ENCODE results near the gene KDM1B. TPM values are rescaled to one million over a fixed set of nuclear protein-coding genes. Genes with fewer than 3 reads are reported as not detected.
"Not testable (repeated sequence)": the region's sequence is repeated elsewhere in the genome, so short reads cannot be mapped to it uniquely, and the experiment has no call there.

Gene KDM1B
- total and polyA plus RNA-seq, 9 of the 15 experiments (the other 6 are each of a cell fraction or from before 2014, with no cell fraction given): 1.4 to 58.9 (median 36.3) TPM

DNA sequence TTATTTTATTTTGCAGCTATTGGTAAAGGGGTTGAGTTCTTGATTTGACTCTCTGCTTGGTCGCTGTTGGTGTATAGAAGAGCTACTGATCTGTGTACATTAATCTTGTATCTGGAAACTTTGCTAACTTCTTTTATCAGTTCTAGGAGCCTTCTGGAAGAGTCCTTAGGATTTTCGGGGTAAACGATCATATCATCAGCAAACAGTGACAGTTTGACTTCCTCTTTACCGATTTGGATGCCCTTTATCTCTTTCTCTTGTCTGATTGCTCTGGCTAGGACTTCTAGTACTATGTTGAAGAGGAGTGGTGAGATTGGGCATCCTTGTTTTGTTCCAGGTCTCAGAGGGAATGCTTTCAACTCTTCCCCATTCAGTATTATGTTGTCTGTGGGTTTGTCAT, 21.0 kb downstream of the KDM1B start:
- peaks cover 26% of the 10 kb centered on the region; the same call in 2 of the 3 replicates for H3K36me3 ChIP-seq (ENCODE audit: control insufficient read depth, insufficient read depth, low read length)
- H3K4me2 ChIP-seq (ENCODE audit: insufficient read depth, low read length); H3K4me3 ChIP-seq; H3K9ac ChIP-seq (ENCODE audit: insufficient read depth in 1 of 2, low read depth in 2 of 2, low read length in 2 of 2); BruUV-seq (replicated peaks); H3K9me3 ChIP-seq (replicated peaks; ENCODE audit: control insufficient read depth, insufficient read depth, low read depth, low read length); DNase-seq (ENCODE audit: extremely low read depth in 1 of 4, low spot score in 3 of 4); H4K20me1 ChIP-seq (replicated peaks; ENCODE audit: control insufficient read depth, insufficient read depth, low read length); ATAC-seq; H3K27me3 ChIP-seq (ENCODE audit: control insufficient read depth in 2 of 2, insufficient read depth in 2 of 2, low read length in 2 of 2); H3K9me1 ChIP-seq (ENCODE audit: control insufficient read depth, insufficient read depth, low read length); H3K4me1 ChIP-seq (replicated peaks in 1 of 2; ENCODE audit: control insufficient read depth in 2 of 2, insufficient read depth in 2 of 2, low read length in 2 of 2); FAIRE-seq; intact Hi-C loops (cut with micrococcal nuclease); H3K79me2 ChIP-seq (ENCODE audit: control insufficient read depth, insufficient read depth, low read length); H3K27ac ChIP-seq (ENCODE audit: extremely low read depth, low read depth, low read length); CTCF ChIA-PET (ENCODE audit: low intra/inter-chr PET ratio); H2AFZ ChIP-seq (ENCODE audit: low read depth, low read length); in situ Hi-C loops (cut with MboI); TF ChIP-seq TEAD4 (CRISPR knock-in tag; IDR thresholded peaks at IDR 0.05; ENCODE audit: borderline replicate concordance): not testable (repeated sequence)
- 0% methylated on average over 4 of the region's 4 CpGs for WGBS (ENCODE audit: insufficient coverage, low coverage, missing lambda C conversion rate)
- POLR2A ChIA-PET: interaction anchor here (0.6 kb wide), 1 partner anchor 130 kb away, joined by 3 read pairs; no protein-coding TSS in a partner anchor
- TF ChIP-seq RCOR1 (IDR thresholded peaks at IDR 0.05; ENCODE audit: borderline replicate concordance in 1 of 2, low read depth in 2 of 2, low read length in 2 of 2): peak in 1 of 2 experiments; percentile 74; a peak in 2 of 4 replicates
- peak; percentile 59 for TF ChIP-seq SMARCA4 (IDR thresholded peaks at IDR 0.05)
- TF ChIP-seq SMARCE1 (IDR thresholded peaks at IDR 0.05): peak; percentile 84; the same call in 1 of the 2 replicates
- TF ChIP-seq, protein P1, sequence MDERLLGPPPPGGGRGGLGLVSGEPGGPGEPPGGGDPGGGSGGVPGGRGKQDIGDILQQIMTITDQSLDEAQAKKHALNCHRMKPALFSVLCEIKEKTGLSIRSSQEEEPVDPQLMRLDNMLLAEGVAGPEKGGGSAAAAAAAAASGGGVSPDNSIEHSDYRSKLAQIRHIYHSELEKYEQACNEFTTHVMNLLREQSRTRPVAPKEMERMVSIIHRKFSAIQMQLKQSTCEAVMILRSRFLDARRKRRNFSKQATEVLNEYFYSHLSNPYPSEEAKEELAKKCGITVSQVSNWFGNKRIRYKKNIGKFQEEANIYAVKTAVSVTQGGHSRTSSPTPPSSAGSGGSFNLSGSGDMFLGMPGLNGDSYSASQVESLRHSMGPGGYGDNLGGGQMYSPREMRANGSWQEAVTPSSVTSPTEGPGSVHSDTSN (CRISPR knock-in tag; IDR thresholded peaks at IDR 0.05; ENCODE audit: low read depth): not testable (repeated sequence)
- TF ChIP-seq, protein P1 (tag; conservative IDR thresholded peaks at IDR 0.05; ENCODE audit: low read depth): peak; percentile 25; the same call in 1 of the 2 replicates
- TF ChIP-seq HDAC2 (IDR thresholded peaks at IDR 0.05): 0 out of 2 replicates have a peak, but pooled peaks have one; percentile 26
- peak; percentile 20; the same call in 1 of the 2 replicates for TF ChIP-seq TEAD4 (IDR thresholded peaks at IDR 0.05; ENCODE audit: low read length)
- TF ChIP-seq MTA2 (IDR thresholded peaks at IDR 0.05; ENCODE audit: low read depth): peak; percentile 41; the same call in 1 of the 2 replicates
- peak; percentile 42; the same call in 1 of the 2 replicates for TF ChIP-seq SPI1 (IDR thresholded peaks at IDR 0.05; ENCODE audit: borderline replicate concordance, low read depth, low read length)
- TF ChIP-seq SOX6 (IDR thresholded peaks at IDR 0.05): peak; percentile 49; the same call in 1 of the 2 replicates
- peak; percentile 60 for TF ChIP-seq MEIS2 (IDR thresholded peaks at IDR 0.05; ENCODE audit: partially characterized antibody)
- 0 out of 2 replicates have a peak, but pooled peaks have one; percentile 13 for TF ChIP-seq MECOM (CRISPR knock-in tag; IDR thresholded peaks at IDR 0.05)
- 0 out of 2 replicates have a peak, but pooled peaks have one; percentile 30 for TF ChIP-seq ZEB2 (IDR thresholded peaks at IDR 0.05)
- peak; percentile 78 for TF ChIP-seq ARID1B (IDR thresholded peaks at IDR 0.05)
- peak; percentile 57 for TF ChIP-seq CBFA2T3 (IDR thresholded peaks at IDR 0.05)
- TF ChIP-seq DPF2 (IDR thresholded peaks at IDR 0.05): 0 out of 2 replicates have a peak, but pooled peaks have one; percentile 28
- TF ChIP-seq CTBP1 (IDR thresholded peaks at IDR 0.05; ENCODE audit: borderline replicate concordance): peak; percentile 90; the same call in 1 of the 2 replicates
- peak; percentile 45; the same call in 1 of the 2 replicates for TF ChIP-seq MTA1 (IDR thresholded peaks at IDR 0.05; ENCODE audit: borderline replicate concordance)
- TF ChIP-seq HDAC1 (IDR thresholded peaks at IDR 0.05): peak in 1 of 2 experiments; percentile 39; a peak in 1 of 4 replicates
- TF ChIP-seq TCF3 (CRISPR knock-in tag; IDR thresholded peaks at IDR 0.05): peak; percentile 40
- TF ChIP-seq KDM1A (IDR thresholded peaks at IDR 0.05): peak; percentile 19 to 44; a peak in 2 of 4 replicates
- TF ChIP-seq ZNF445 (CRISPR knock-in tag; IDR thresholded peaks at IDR 0.05; ENCODE audit: low read depth): peak; percentile 62; the same call in 1 of the 2 replicates
- TF ChIP-seq, protein P2, sequence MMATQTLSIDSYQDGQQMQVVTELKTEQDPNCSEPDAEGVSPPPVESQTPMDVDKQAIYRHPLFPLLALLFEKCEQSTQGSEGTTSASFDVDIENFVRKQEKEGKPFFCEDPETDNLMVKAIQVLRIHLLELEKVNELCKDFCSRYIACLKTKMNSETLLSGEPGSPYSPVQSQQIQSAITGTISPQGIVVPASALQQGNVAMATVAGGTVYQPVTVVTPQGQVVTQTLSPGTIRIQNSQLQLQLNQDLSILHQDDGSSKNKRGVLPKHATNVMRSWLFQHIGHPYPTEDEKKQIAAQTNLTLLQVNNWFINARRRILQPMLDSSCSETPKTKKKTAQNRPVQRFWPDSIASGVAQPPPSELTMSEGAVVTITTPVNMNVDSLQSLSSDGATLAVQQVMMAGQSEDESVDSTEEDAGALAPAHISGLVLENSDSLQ (IDR thresholded peaks at IDR 0.05): peak; percentile 55; the same call in 1 of the 2 replicates

Data from K562 (cell line).